ENCODE data around the gene FEM1A. TPM values are rescaled to one million over a fixed set of nuclear protein-coding genes. Genes with fewer than 3 reads are reported as not detected.
"Not testable (repeated sequence)": the region's sequence is repeated elsewhere in the genome, so short reads cannot be mapped to it uniquely, and the experiment has no call there.

FEM1A gene
- total RNA-seq, 5 donors from 2014 or later (not counting 1 experiment from before 2014, with no cell fraction given): 9.7 to 17.7 (median 16.1) TPM

DNA sequence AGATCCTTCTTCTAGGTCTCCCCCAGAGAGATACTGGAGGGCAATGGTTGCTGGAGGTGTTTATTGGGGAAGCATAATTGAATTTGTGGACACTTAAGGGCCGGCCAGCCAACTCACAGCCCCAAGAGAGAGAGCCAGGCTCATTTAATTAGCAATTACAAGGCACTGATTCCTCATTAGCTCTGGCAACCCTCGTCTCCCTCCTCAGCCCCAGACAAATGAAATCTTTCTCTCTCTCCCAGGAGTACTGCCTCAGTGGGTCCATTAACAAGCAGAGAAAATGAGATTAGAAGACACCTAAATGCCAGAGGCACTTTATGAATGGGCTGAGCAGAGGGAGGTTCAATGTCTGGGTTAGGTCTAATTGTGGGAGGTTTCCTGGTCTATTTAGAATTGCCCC lies 19.0 kb upstream of the FEM1A start:
- H3K4me3 Mint-ChIP-seq: no peak overlapping the region
- Histone ChIP-seq H3K36me3 (ENCODE audit: control insufficient read depth in 2 of 2, extremely low read depth in 1 of 2, insufficient read depth in 1 of 2, low read length in 1 of 2) (no peaks in the 10 kb centered on the region), H3K27me3 (replicated peaks in 1 of 2; ENCODE audit: control insufficient read depth in 2 of 2, extremely low read depth in 1 of 2, insufficient read depth in 2 of 2, low read length in 1 of 2) (peaks cover 0 to 40% of the 10 kb centered on the region in 2 experiments), H3K4me1 (ENCODE audit: control insufficient read depth in 1 of 2, extremely low read depth in 1 of 2, insufficient read depth in 2 of 2, low read length in 2 of 2) (peaks cover 0 to 6% of the 10 kb centered on the region in 2 experiments), H3K4me3 (ENCODE audit: control insufficient read depth in 1 of 2, extremely low read depth in 1 of 2, low read length in 1 of 2) (no peak overlapping the region), H3K9me3 (no peaks in the 10 kb centered on the region), H3K27ac (ENCODE audit: low read length) (no peak overlapping the region)
- H3K9me3 Mint-ChIP-seq: peaks cover 0 to 3% (median 0%) of the 10 kb centered on the region in 3 donors
- no peak for ATAC-seq (replicated peaks in 1 of 4)
- H3K4me1 Mint-ChIP-seq: peaks cover 0 to 6% (median 4%) of the 10 kb centered on the region in 3 donors
- ChIA-PET POLR2A (no interaction called here), CTCF (interaction anchor here in 1 of 2 donors (0.7 kb wide), 1 partner anchor 18 kb away, joined by 3 read pairs; no protein-coding TSS in a partner anchor)
- WGBS (ENCODE audit: insufficient coverage): no CpG with 5 or more reads among the region's 2 CpGs
- H3K27me3 Mint-ChIP-seq: peaks cover 24 to 28% of the 10 kb centered on the region in 2 donors
- peaks cover 4% of the 10 kb centered on the region for H3K36me3 Mint-ChIP-seq
- H3K27ac Mint-ChIP-seq: no peak overlapping the region
- DNase-seq: no peak

DNA sequence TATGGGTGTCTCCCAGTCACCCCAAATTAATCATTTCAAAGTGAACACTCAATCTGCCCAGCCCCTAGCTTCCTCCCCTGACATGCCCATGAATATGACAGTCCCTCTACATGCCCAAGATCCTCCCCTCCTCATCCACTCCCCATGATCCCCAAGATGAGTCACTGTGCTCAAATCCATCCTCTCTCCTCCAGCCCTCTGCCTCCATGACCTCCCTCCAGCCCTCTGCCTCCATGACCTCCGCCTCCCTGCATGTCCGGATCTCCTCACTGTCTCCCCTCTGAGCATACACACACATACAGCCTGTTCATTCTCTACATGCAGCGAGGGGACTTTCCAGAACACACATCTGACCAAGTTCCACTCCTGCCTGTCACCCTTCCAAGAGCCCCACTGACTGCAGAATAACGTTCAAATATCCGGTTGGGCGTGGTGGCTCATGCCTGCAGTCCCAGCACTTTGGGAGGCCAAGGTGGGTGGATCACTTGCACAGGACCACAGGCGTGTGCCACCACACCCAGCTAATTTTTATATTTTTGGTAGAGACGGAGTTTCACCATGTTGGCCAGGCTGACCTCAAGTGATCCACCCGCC lies 18.4 kb upstream of the FEM1A start:
- Histone ChIP-seq H3K27me3 (replicated peaks in 1 of 2; ENCODE audit: control insufficient read depth in 2 of 2, extremely low read depth in 1 of 2, insufficient read depth in 2 of 2, low read length in 1 of 2) (peaks cover 0 to 42% of the 10 kb centered on the region in 2 experiments), H3K9me3 (no peaks in the 10 kb centered on the region), H3K4me1 (ENCODE audit: control insufficient read depth in 1 of 2, extremely low read depth in 1 of 2, insufficient read depth in 2 of 2, low read length in 2 of 2) (peaks cover 0 to 6% of the 10 kb centered on the region in 2 experiments), H3K27ac (ENCODE audit: low read length) (no peak overlapping the region), H3K4me3 (ENCODE audit: control insufficient read depth in 1 of 2, extremely low read depth in 1 of 2, low read length in 1 of 2) (no peak overlapping the region), H3K36me3 (ENCODE audit: control insufficient read depth in 2 of 2, extremely low read depth in 1 of 2, insufficient read depth in 1 of 2, low read length in 1 of 2) (no peaks in the 10 kb centered on the region)
- POLR2A ChIA-PET: no interaction called here
- peaks cover 4% of the 10 kb centered on the region for H3K36me3 Mint-ChIP-seq
- WGBS (ENCODE audit: insufficient coverage): 70% methylated on average over 4 of the region's 9 CpGs
- H3K9me3 Mint-ChIP-seq: peaks cover 0 to 3% (median 0%) of the 10 kb centered on the region in 3 donors
- CTCF ChIA-PET: no interaction called here
- DNase-seq (no peak), ATAC-seq (replicated peaks in 1 of 4) (no peak)
- peaks cover 0 to 5% (median 4%) of the 10 kb centered on the region in 3 donors for H3K4me1 Mint-ChIP-seq
- peaks cover 24 to 29% of the 10 kb centered on the region in 2 donors for H3K27me3 Mint-ChIP-seq
- H3K27ac Mint-ChIP-seq: no peak overlapping the region
- H3K4me3 Mint-ChIP-seq: no peak overlapping the region

DNA sequence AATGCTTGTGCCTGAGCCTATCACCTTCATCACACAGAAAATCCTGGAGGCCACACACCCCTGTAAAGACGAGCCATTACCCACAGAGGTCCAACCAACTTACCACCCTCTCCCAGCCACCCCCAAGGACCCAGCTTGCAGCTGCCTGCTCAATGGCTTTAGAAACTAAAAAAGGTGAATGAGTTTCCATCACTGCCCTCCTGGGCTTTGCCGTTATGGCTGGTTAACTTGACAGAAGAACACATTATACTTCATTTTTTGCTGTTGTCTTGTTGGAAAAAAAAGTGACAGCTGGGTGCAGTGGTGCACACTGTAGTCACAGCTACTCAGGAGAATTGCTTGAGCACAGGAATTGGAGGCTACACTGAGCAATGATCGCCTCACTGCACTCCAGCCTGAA lies 17.4 kb upstream of the FEM1A start:
- POLR2A ChIA-PET: no interaction called here
- CTCF ChIA-PET: interaction anchor here in 1 of 2 donors (0.6 kb wide), 1 partner anchor 787 kb away, joined by 5 read pairs; no protein-coding TSS in a partner anchor
- peaks cover 0 to 4% (median 4%) of the 10 kb centered on the region in 3 donors for H3K4me1 Mint-ChIP-seq

DNA sequence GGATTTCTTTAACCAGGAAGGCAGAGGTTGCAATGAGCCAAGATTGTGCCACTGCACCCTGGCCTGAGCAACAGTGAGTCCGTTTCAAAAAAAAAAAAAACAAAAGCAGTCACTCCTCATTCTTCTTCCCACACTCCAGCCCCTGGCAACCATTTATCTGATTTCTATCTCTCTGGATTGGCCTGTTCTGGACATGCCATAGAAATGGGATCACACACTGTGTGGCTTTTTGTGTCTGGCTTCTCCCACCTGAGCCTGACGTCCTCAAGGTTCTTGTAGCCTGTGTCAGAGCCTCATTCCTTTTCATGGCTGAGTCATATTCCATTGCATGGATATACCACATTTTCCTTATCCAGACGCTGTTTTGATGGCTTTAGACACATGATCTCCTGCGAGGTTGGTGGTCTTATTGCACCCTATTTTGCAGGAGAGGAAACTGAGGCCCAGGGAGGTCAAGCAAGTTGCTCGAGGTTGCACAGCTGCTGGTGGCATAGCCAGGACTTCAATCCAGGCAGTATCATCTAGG lies 15.8 kb upstream of the FEM1A start:
- CTCF ChIA-PET: interaction anchor here in 1 of 2 donors (0.5 kb wide), 1 partner anchor 22 kb away, joined by 3 read pairs; no protein-coding TSS in a partner anchor
- Histone ChIP-seq H3K4me1 (ENCODE audit: control insufficient read depth in 1 of 2, extremely low read depth in 1 of 2, insufficient read depth in 2 of 2, low read length in 2 of 2) (no peaks in the 10 kb centered on the region), H3K4me3 (ENCODE audit: control insufficient read depth in 1 of 2, extremely low read depth in 1 of 2, low read length in 1 of 2) (no peak overlapping the region), H3K27ac (ENCODE audit: low read length) (no peak overlapping the region), H3K36me3 (ENCODE audit: control insufficient read depth in 2 of 2, extremely low read depth in 1 of 2, insufficient read depth in 1 of 2, low read length in 1 of 2) (no peaks in the 10 kb centered on the region), H3K27me3 (replicated peaks in 1 of 2; ENCODE audit: control insufficient read depth in 2 of 2, extremely low read depth in 1 of 2, insufficient read depth in 2 of 2, low read length in 1 of 2) (peaks cover 0 to 44% of the 10 kb centered on the region in 2 experiments), H3K9me3 (no peaks in the 10 kb centered on the region)
- peaks cover 24 to 32% of the 10 kb centered on the region in 2 donors for H3K27me3 Mint-ChIP-seq
- ATAC-seq (replicated peaks in 1 of 4) (no peak), DNase-seq (no peak)
- peaks cover 4% of the 10 kb centered on the region for H3K36me3 Mint-ChIP-seq
- H3K27ac Mint-ChIP-seq: no peak overlapping the region
- POLR2A ChIA-PET: no interaction called here
- 67% methylated on average over 3 of the region's 5 CpGs for WGBS (ENCODE audit: insufficient coverage)
- H3K9me3 Mint-ChIP-seq: peaks cover 0 to 3% (median under 1%) of the 10 kb centered on the region in 3 donors
- H3K4me3 Mint-ChIP-seq: no peak overlapping the region
- no peaks in the 10 kb centered on the region for H3K4me1 Mint-ChIP-seq

More for the DNA sequence above, 17.4 kb upstream of the FEM1A start:
- peaks cover 0 to 2% of the 10 kb centered on the region in 2 experiments for H3K4me1 ChIP-seq (ENCODE audit: control insufficient read depth in 1 of 2, extremely low read depth in 1 of 2, insufficient read depth in 2 of 2, low read length in 2 of 2)
- H3K4me3 ChIP-seq (ENCODE audit: control insufficient read depth in 1 of 2, extremely low read depth in 1 of 2, low read length in 1 of 2): no peak overlapping the region
- ATAC-seq (replicated peaks in 1 of 4): no peak
- peaks cover 4% of the 10 kb centered on the region for H3K36me3 Mint-ChIP-seq
- no peak overlapping the region for H3K4me3 Mint-ChIP-seq
- no peak overlapping the region for H3K27ac ChIP-seq (ENCODE audit: low read length)
- no peaks in the 10 kb centered on the region for H3K36me3 ChIP-seq (ENCODE audit: control insufficient read depth in 2 of 2, extremely low read depth in 1 of 2, insufficient read depth in 1 of 2, low read length in 1 of 2)
- no peak overlapping the region for H3K27ac Mint-ChIP-seq
- H3K27me3 ChIP-seq (replicated peaks in 1 of 2; ENCODE audit: control insufficient read depth in 2 of 2, extremely low read depth in 1 of 2, insufficient read depth in 2 of 2, low read length in 1 of 2): peaks cover 0 to 42% of the 10 kb centered on the region in 2 experiments
- DNase-seq: no peak
- H3K9me3 Mint-ChIP-seq: peaks cover 0 to 3% (median 0%) of the 10 kb centered on the region in 3 donors
- H3K27me3 Mint-ChIP-seq: peaks cover 24 to 32% of the 10 kb centered on the region in 2 donors
- WGBS (ENCODE audit: insufficient coverage): 60% methylated on average over 2 of the region's 3 CpGs
- H3K9me3 ChIP-seq: no peaks in the 10 kb centered on the region

DNA sequence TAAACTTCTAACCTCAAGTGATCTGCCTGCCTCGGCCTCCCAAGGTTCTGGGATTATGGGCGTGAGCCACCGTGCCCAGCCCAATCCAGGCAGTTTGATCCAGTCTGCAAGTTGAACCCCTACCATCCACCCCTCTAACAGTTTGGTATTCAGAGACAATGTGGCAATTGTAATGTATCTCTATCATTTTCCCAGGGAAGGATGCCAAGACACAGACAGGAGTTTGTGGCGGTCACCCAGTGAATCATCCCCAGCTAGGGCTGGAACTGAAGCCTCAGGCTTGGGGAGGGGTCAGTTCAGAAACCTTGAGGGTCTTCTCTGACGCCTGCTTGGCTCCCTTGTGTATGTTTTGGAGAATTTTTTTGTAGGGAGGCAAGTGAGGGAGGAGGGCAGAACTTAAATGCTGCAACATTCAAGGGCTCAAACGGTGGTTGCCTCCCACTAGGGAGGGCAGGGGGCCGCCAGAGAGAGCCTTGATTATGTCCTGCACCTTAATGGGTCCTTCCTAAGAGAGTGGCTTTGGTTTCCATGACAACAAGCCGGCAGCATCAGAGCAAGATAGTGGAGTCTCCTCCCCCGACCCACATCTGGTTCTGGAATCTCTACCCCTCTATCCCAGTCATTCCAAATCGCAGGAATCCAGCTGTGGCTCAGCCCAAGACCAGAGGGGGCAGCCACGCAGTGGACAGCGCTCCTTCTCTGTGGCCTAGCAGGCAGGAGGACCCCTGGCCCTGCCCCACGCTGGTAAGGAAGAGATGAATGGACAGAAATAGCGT lies 14.9 kb upstream of the FEM1A start:
- Histone ChIP-seq H3K4me1 (ENCODE audit: control insufficient read depth in 1 of 2, extremely low read depth in 1 of 2, insufficient read depth in 2 of 2, low read length in 2 of 2) (no peaks in the 10 kb centered on the region), H3K27me3 (replicated peaks in 1 of 2; ENCODE audit: control insufficient read depth in 2 of 2, extremely low read depth in 1 of 2, insufficient read depth in 2 of 2, low read length in 1 of 2) (peaks cover 0 to 46% of the 10 kb centered on the region in 2 experiments), H3K4me3 (ENCODE audit: control insufficient read depth in 1 of 2, extremely low read depth in 1 of 2, low read length in 1 of 2) (no peak overlapping the region), H3K27ac (ENCODE audit: low read length) (no peak overlapping the region), H3K9me3 (no peaks in the 10 kb centered on the region), H3K36me3 (ENCODE audit: control insufficient read depth in 2 of 2, extremely low read depth in 1 of 2, insufficient read depth in 1 of 2, low read length in 1 of 2) (no peaks in the 10 kb centered on the region)
- no peak for DNase-seq
- no peak for ATAC-seq (replicated peaks in 1 of 4)
- Mint-ChIP-seq H3K4me1 (no peaks in the 10 kb centered on the region), H3K36me3 (peaks cover 6% of the 10 kb centered on the region), H3K9me3 (peaks cover 0 to 3% (median 3%) of the 10 kb centered on the region in 3 donors), H3K4me3 (no peak overlapping the region), H3K27me3 (peaks cover 26 to 40% of the 10 kb centered on the region in 2 donors), H3K27ac (no peak overlapping the region)
- ChIA-PET CTCF (no interaction called here), POLR2A (no interaction called here)
- WGBS (ENCODE audit: insufficient coverage): 47% methylated on average over 7 of the region's 14 CpGs

DNA sequence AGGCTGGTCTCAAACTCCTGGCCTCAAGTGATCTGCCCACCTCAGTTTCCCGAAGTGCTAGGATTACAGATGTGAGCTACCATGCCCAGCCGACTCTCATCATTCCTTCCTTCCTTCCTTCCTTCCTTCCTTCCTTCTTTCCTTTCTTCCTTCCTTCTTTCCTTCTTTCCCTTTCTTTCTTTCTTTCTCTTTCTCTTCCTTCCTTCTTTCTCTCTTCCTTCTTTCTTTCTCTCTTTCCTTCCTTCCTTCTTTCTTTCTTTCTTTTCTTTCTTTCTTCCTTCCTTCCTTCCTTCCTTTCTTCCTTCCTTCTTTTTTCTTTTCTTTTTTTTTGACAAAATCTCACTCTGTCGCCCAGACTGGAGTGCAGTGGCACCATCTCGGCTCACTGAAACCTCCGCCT lies 13.4 kb upstream of the FEM1A start:
- H3K9me3 Mint-ChIP-seq; H3K36me3 Mint-ChIP-seq; H3K36me3 ChIP-seq (ENCODE audit: control insufficient read depth in 2 of 2, extremely low read depth in 1 of 2, insufficient read depth in 1 of 2, low read length in 1 of 2); H3K27ac ChIP-seq (ENCODE audit: low read length); H3K27ac Mint-ChIP-seq; POLR2A ChIA-PET; ATAC-seq (replicated peaks in 1 of 4); H3K4me3 ChIP-seq (ENCODE audit: control insufficient read depth in 1 of 2, extremely low read depth in 1 of 2, low read length in 1 of 2); H3K4me3 Mint-ChIP-seq; H3K9me3 ChIP-seq; CTCF ChIA-PET; H3K4me1 ChIP-seq (ENCODE audit: control insufficient read depth in 1 of 2, extremely low read depth in 1 of 2, insufficient read depth in 2 of 2, low read length in 2 of 2); H3K4me1 Mint-ChIP-seq; DNase-seq: not testable (repeated sequence)
- H3K27me3 ChIP-seq (replicated peaks in 1 of 2; ENCODE audit: control insufficient read depth in 2 of 2, extremely low read depth in 1 of 2, insufficient read depth in 2 of 2, low read length in 1 of 2): peaks cover 0 to 48% of the 10 kb centered on the region in 2 experiments
- 69% methylated on average over 2 of the region's 5 CpGs for WGBS (ENCODE audit: insufficient coverage)
- H3K27me3 Mint-ChIP-seq: peaks cover 16 to 40% of the 10 kb centered on the region in 2 donors

Data from T-cell (primary cell).